Gastroesophageal sphincter (tissue), 3 donors: Measurements from ENCODE around the gene NELFB.

Source experiments
- CTCF ChIP-seq, 4 experiments: fragments of 200-600 bp in 2 of 4; fragments of 450-650 bp in 2 of 4; sonication (generic) in 1 of 4; IDR thresholded peaks; one replicate each; pipeline ENCODE4 v1.5.1; 2017 to 2019; ENCODE audit warnings: antibody characterized with exemption in 4 of 4, mild to moderate bottlenecking in 2 of 4, moderate library complexity in 2 of 4
- POLR2A ChIP-seq, 2 donors: fragments of 450-650 bp; IDR thresholded peaks; one replicate each; pipeline ENCODE4 v1.6.1; 2017; ENCODE audit warnings: antibody characterized with exemption in 2 of 2, mild to moderate bottlenecking in 2 of 2, moderate library complexity in 1 of 2

- TF ChIP-seq CTCF (IDR thresholded peaks at IDR 0.05), result no peak
- no peak for TF ChIP-seq POLR2A (IDR thresholded peaks at IDR 0.05)
Observed at GRCh38 chr9:137267933-137268355, 12.8 kb downstream of the NELFB start.
